H9 (cell line): ENCODE data around the gene STX1A. TPM values are rescaled to one million over a fixed set of nuclear protein-coding genes. Genes with fewer than 3 reads are reported as not detected.

Experiments used
- DNase-seq: peaks from one replicate; pipeline ENCODE4 v3.0.0-alpha.2; 2017
- H2AFZ ChIP-seq: one replicate; pipeline ENCODE4 v1.6.1; 2013; ENCODE audit warnings: mild to moderate bottlenecking, low read length, control low read depth, moderate library complexity
- H2AK5ac ChIP-seq: 2 replicates; pipeline ENCODE4 v1.6.1; 2013; ENCODE audit warnings: low read length, control low read depth, mixed read lengths; ENCODE audit not compliant: insufficient read length
- H2BK120ac ChIP-seq: one replicate; pipeline ENCODE4 v1.6.1; 2013; ENCODE audit warnings: low read depth, mild to moderate bottlenecking, low read length, control low read depth, inconsistent platforms; ENCODE audit not compliant: poor library complexity, severe bottlenecking
- H2BK12ac ChIP-seq: 2 replicates; pipeline ENCODE4 v1.6.1; 2013; ENCODE audit warnings: low read length, control low read depth, mixed read lengths, low read depth; ENCODE audit not compliant: insufficient read length
- H2BK15ac ChIP-seq: 2 replicates; pipeline ENCODE4 v1.6.1; 2013; ENCODE audit warnings: low read depth, low read length, control low read depth
- H2BK20ac ChIP-seq: one replicate; pipeline ENCODE4 v1.6.1; 2013; ENCODE audit warnings: low read depth, mild to moderate bottlenecking, low read length, control low read depth, inconsistent platforms; ENCODE audit not compliant: poor library complexity, severe bottlenecking
- H2BK5ac ChIP-seq: 2 replicates; pipeline ENCODE4 v1.6.1; 2013; ENCODE audit warnings: low read length, control low read depth, mixed read lengths; ENCODE audit not compliant: insufficient read length
- H3K14ac ChIP-seq: 2 replicates; pipeline ENCODE4 v1.6.1; 2013; ENCODE audit warnings: low read length, control low read depth; ENCODE audit not compliant: insufficient read depth
- H3K18ac ChIP-seq: 2 replicates; pipeline ENCODE4 v1.6.1; 2013; ENCODE audit warnings: low read depth, mild to moderate bottlenecking, mixed read lengths, low read length, control low read depth; ENCODE audit not compliant: insufficient read length
- H3K23ac ChIP-seq: 2 replicates; pipeline ENCODE4 v1.6.1; 2013; ENCODE audit warnings: low read length, control low read depth, mixed read lengths, low read depth; ENCODE audit not compliant: insufficient read length
- H3K23me2 ChIP-seq: 2 replicates; pipeline ENCODE4 v1.6.1; 2013; ENCODE audit warnings: low read depth, mild to moderate bottlenecking, mixed read lengths, low read length, control low read depth; ENCODE audit not compliant: insufficient read length, poor library complexity, severe bottlenecking
- H3K27ac ChIP-seq: 2 replicates; pipeline ENCODE4 v1.5.1; 2013; ENCODE audit warnings: low read length, control low read depth, mixed read lengths, low read depth; ENCODE audit not compliant: insufficient read length
- H3K27me3 ChIP-seq: 2 replicates; pipeline ENCODE4 v1.6.1; 2013; ENCODE audit warnings: low read length, control low read depth, inconsistent platforms; ENCODE audit not compliant: insufficient read depth
- H3K4ac ChIP-seq: 2 replicates; pipeline ENCODE4 v1.6.1; 2013; ENCODE audit warnings: low read depth, mild to moderate bottlenecking, control low read depth, inconsistent platforms, low read length, moderate library complexity
- H3K4me1 ChIP-seq: 2 replicates; pipeline ENCODE4 v1.6.1; 2013; ENCODE audit warnings: low read length, control low read depth, inconsistent platforms; ENCODE audit not compliant: insufficient read depth
- H3K4me2 ChIP-seq: 2 replicates; pipeline ENCODE4 v1.6.1; 2013; ENCODE audit warnings: low read length, control low read depth, mixed read lengths; ENCODE audit not compliant: insufficient read length, insufficient read depth
- H3K56ac ChIP-seq: 2 replicates; pipeline ENCODE4 v1.6.1; 2013; ENCODE audit warnings: low read depth, mild to moderate bottlenecking, mixed read lengths, low read length, control low read depth; ENCODE audit not compliant: insufficient read length
- H3K79me1 ChIP-seq: 2 replicates; pipeline ENCODE4 v1.6.1; 2013; ENCODE audit warnings: low read depth, mild to moderate bottlenecking, moderate library complexity, low read length, control low read depth, inconsistent platforms; ENCODE audit not compliant: insufficient read depth, poor library complexity, severe bottlenecking
- H3K79me2 ChIP-seq: 2 replicates; pipeline ENCODE4 v1.6.1; 2013; ENCODE audit warnings: low read length, control low read depth, inconsistent platforms; ENCODE audit not compliant: insufficient read depth
- H3K9ac ChIP-seq: 2 replicates; pipeline ENCODE4 v1.6.1; 2013; ENCODE audit warnings: low read length, control low read depth, mixed read lengths; ENCODE audit not compliant: insufficient read length; ENCODE audit errors: extremely low read depth
- H3K9me3 ChIP-seq: one replicate; pipeline ENCODE4 v1.6.1; 2013; ENCODE audit warnings: low read depth, low read length, inconsistent platforms; ENCODE audit not compliant: control insufficient read depth
- H3T11ph ChIP-seq: one replicate; pipeline ENCODE4 v1.6.1; 2013; ENCODE audit warnings: mild to moderate bottlenecking, low read length, control low read depth, inconsistent platforms
- H4K20me1 ChIP-seq: one replicate; pipeline ENCODE4 v1.6.1; 2013; ENCODE audit not compliant: control insufficient read depth, insufficient read length, insufficient read depth
- H4K5ac ChIP-seq: 2 replicates; pipeline ENCODE4 v1.6.1; 2013; ENCODE audit warnings: low read depth, mild to moderate bottlenecking, mixed read lengths, low read length, control low read depth; ENCODE audit not compliant: insufficient read length
- H4K8ac ChIP-seq: replicated peaks from 2 replicates; pipeline ENCODE4 v1.6.1; 2013; ENCODE audit warnings: low read length, control low read depth, mixed read lengths, low read depth; ENCODE audit not compliant: insufficient read length
- H4K91ac ChIP-seq: 2 replicates; pipeline ENCODE4 v1.6.1; 2013; ENCODE audit warnings: low read depth, mild to moderate bottlenecking, moderate library complexity, mixed read lengths, low read length, control low read depth; ENCODE audit not compliant: insufficient read length
- H3K27ac Mint-ChIP-seq, 3 experiments: 2 replicates in 2 of 3; 3 replicates in 1 of 3; pipeline ENCODE4 v1.8.0; 2020 to 2021; ENCODE audit warnings: mixed read lengths in 3 of 3, mild to moderate bottlenecking in 1 of 3, moderate library complexity in 1 of 3
- H3K27me3 Mint-ChIP-seq: 2 replicates; pipeline ENCODE4 v1.8.0; 2021; ENCODE audit warnings: low read depth, mild to moderate bottlenecking, moderate library complexity, mixed read lengths
- H3K36me3 Mint-ChIP-seq, 3 experiments: 2 replicates in 2 of 3; 3 replicates in 1 of 3; pipeline ENCODE4 v1.8.0; 2020 to 2021; ENCODE audit warnings: low read depth in 3 of 3, mixed read lengths in 3 of 3; ENCODE audit not compliant: insufficient read depth in 1 of 3
- H3K4me1 Mint-ChIP-seq, 2 experiments: 2 replicates each; pipeline ENCODE4 v1.8.0; 2020; ENCODE audit warnings: mixed read lengths in 2 of 2
- H3K4me3 Mint-ChIP-seq, 2 experiments: 2 replicates in 1 of 2; 3 replicates in 1 of 2; pipeline ENCODE4 v1.8.0; 2020 to 2021; ENCODE audit warnings: mild to moderate bottlenecking in 2 of 2, mixed read lengths in 2 of 2, moderate library complexity in 1 of 2
- H3K9me3 Mint-ChIP-seq, 2 experiments: 2 replicates in 1 of 2; 3 replicates in 1 of 2; pipeline ENCODE4 v1.8.0; 2020; ENCODE audit warnings: mild to moderate bottlenecking in 2 of 2, mixed read lengths in 2 of 2, moderate library complexity in 1 of 2
- WGBS: extraction: QIAGEN DNeasy Blood & Tissue Kit; methylation state at CpG from one replicate; pipeline ENCODE4 v1.1.7; 2013; ENCODE audit warnings: missing lambda C conversion rate, low lambda C conversion rate, mixed read lengths; ENCODE audit not compliant: insufficient read length; ENCODE audit errors: extremely low coverage; 5-methylcytosine and 5-hydroxymethylcytosine counted together
- total RNA-seq: library from RNA; stranded (reverse); gene quantifications from 2 replicates; pipeline ENCODE4 v1.2.1, GENCODE V29; 2021
- TF ChIP-seq, protein P1 (sequence below): fragments of 200-600 bp; sonication (generic); conservative IDR thresholded peaks from 3 replicates; pipeline ENCODE4 v1.8.0; 2021; ENCODE audit warnings: antibody characterized with exemption, mild to moderate bottlenecking

Gene STX1A
- total RNA-seq, 1 experiment from 2014 or later = 10.1 TPM

DNA sequence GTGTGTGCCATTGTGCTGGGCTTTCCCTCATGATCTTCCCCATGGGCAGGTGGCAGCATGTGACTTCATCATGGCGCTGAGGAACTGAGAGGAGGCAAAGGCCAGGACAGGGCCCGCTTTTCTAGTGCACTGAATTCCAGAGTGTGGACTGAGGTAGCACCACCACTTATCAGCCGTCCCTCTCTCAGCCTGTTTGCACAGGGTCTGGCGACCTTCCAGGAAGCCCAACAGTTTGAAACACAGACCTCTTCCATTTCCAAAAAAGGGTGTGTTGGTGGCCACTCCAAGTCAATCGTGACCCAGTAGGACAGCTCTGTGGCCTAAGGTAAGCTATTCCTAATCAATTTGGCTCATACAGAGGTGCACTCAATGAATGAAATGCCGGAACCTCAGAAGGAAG lies 40.6 kb downstream of the STX1A start:
- H3K27ac ChIP-seq = no peak overlapping the region
- H3K14ac ChIP-seq = no peak overlapping the region
- H3K56ac ChIP-seq = no peak overlapping the region
- peak overlapping the region in 1 of 3 experiments; percentile 22; a peak in 1 of 7 replicates for H3K27ac Mint-ChIP-seq
- H3K18ac ChIP-seq = no peak overlapping the region
- no peaks in the 10 kb centered on the region for H3K9me3 Mint-ChIP-seq
- TF ChIP-seq, protein P1, sequence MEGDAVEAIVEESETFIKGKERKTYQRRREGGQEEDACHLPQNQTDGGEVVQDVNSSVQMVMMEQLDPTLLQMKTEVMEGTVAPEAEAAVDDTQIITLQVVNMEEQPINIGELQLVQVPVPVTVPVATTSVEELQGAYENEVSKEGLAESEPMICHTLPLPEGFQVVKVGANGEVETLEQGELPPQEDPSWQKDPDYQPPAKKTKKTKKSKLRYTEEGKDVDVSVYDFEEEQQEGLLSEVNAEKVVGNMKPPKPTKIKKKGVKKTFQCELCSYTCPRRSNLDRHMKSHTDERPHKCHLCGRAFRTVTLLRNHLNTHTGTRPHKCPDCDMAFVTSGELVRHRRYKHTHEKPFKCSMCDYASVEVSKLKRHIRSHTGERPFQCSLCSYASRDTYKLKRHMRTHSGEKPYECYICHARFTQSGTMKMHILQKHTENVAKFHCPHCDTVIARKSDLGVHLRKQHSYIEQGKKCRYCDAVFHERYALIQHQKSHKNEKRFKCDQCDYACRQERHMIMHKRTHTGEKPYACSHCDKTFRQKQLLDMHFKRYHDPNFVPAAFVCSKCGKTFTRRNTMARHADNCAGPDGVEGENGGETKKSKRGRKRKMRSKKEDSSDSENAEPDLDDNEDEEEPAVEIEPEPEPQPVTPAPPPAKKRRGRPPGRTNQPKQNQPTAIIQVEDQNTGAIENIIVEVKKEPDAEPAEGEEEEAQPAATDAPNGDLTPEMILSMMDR = no peak
- H4K20me1 ChIP-seq = no peaks in the 10 kb centered on the region
- no peak overlapping the region for H4K91ac ChIP-seq
- no peaks in the 10 kb centered on the region; the same call in 1 of the 2 replicates for H3K27me3 Mint-ChIP-seq
- no peak for DNase-seq
- no peak overlapping the region for H4K5ac ChIP-seq
- peaks cover 17 to 30% (median 19%) of the 10 kb centered on the region in 3 experiments for H3K36me3 Mint-ChIP-seq
- H2BK120ac ChIP-seq = no peak overlapping the region
- H3K79me2 ChIP-seq = peaks cover 12% of the 10 kb centered on the region; the same call in 1 of the 2 replicates
- H3K9me3 ChIP-seq = no peaks in the 10 kb centered on the region
- no peak overlapping the region for H3K9ac ChIP-seq
- peaks cover 4% of the 10 kb centered on the region; the same call in 1 of the 2 replicates for H3K4me1 ChIP-seq
- H2BK20ac ChIP-seq = no peak overlapping the region
- H3K27me3 ChIP-seq = no peaks in the 10 kb centered on the region
- H2AK5ac ChIP-seq = no peak overlapping the region
- H3K4ac ChIP-seq = no peak overlapping the region
- H3K79me1 ChIP-seq = peaks cover 13% of the 10 kb centered on the region
- H2BK12ac ChIP-seq = no peak overlapping the region
- WGBS = no CpG with 5 or more reads among the region's 6 CpGs
- no peak overlapping the region for H3K23ac ChIP-seq
- H3K4me1 Mint-ChIP-seq = peaks cover 14 to 21% of the 10 kb centered on the region in 2 experiments
- no peak overlapping the region for H2BK15ac ChIP-seq
- no peak overlapping the region for H3K4me2 ChIP-seq
- no peak overlapping the region for H3T11ph ChIP-seq
- peaks cover 12% of the 10 kb centered on the region for H3K23me2 ChIP-seq
- no peak overlapping the region for H3K4me3 Mint-ChIP-seq
- no peak overlapping the region for H2AFZ ChIP-seq
- no peak overlapping the region for H2BK5ac ChIP-seq
- no peak overlapping the region for H4K8ac ChIP-seq
